ENCODE data around the gene ATP8A2.

ATP8A2 gene

DNA sequence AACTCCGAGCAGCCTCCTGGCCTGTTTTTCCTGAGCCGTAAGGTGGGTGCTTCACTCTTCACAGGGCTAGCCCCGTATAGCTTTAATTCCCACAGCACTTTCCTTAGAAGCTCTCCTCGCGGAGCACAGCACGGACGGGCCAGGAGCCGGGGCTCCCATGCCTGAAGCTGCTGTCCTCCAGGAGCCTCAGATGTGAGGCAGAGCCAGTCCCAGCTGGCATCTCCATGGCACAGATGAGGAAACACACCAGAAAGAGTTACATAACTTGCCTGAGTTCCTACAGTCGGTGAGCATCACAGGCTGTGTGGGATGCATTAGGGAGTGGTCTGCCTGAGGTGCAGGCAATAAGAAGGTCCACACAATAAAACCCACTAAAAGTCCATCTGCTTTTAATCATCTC is 118.5 kb downstream of the ATP8A2 start:
- DNase-seq (ENCODE audit: extremely low read depth, low read depth), result no peak
- TF ChIP-seq CTCF (IDR thresholded peaks at IDR 0.05; ENCODE audit: low read depth, low read length, missing control alignments), result no peak
- H3K4me3 ChIP-seq (replicated peaks; ENCODE audit: low read depth, low read length), result no peak overlapping the region

GRCh38 chr13:25493931-25494640 is 122.3 kb downstream of the ATP8A2 start:
- DNase-seq (ENCODE audit: extremely low read depth, low read depth), result no peak
- no peak for TF ChIP-seq CTCF (IDR thresholded peaks at IDR 0.05; ENCODE audit: low read depth, low read length, missing control alignments)
- H3K4me3 ChIP-seq (replicated peaks; ENCODE audit: low read depth, low read length), result no peak overlapping the region

GRCh38 chr13:25494698-25495411 is 123.1 kb downstream of the ATP8A2 start:
- DNase-seq (ENCODE audit: extremely low read depth, low read depth), result no peak
- no peak for TF ChIP-seq CTCF (IDR thresholded peaks at IDR 0.05; ENCODE audit: low read depth, low read length, missing control alignments)
- no peak overlapping the region for H3K4me3 ChIP-seq (replicated peaks; ENCODE audit: low read depth, low read length)

- no peak for DNase-seq (ENCODE audit: extremely low read depth, low read depth)
- no peak for TF ChIP-seq CTCF (IDR thresholded peaks at IDR 0.05; ENCODE audit: low read depth, low read length, missing control alignments)
- no peak overlapping the region for H3K4me3 ChIP-seq (replicated peaks; ENCODE audit: low read depth, low read length)
Measured at GRCh38 chr13:25501231-25501630, 129.5 kb downstream of the ATP8A2 start.

DNA sequence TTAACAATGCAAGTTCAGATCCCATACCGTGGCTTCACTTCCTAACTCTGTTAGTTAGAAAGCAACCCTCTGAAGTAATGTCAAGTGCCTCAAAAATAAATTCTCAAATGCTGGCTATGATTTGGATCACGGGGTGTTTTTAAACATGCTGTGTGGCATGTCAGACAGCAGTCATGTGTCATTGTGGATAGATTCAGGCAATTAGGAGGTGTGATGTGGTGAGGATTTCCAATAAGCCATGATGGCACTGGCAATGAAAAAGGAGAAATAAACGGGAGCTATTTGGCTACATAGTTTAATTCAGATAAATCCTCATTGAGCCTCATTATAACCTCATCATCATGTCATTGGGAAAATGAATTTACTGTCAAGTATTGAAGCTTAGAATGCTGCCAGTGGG is 130.3 kb downstream of the ATP8A2 start:
- no peak for DNase-seq (ENCODE audit: extremely low read depth, low read depth)
- TF ChIP-seq CTCF (IDR thresholded peaks at IDR 0.05; ENCODE audit: low read depth, low read length, missing control alignments), result no peak
- no peak overlapping the region for H3K4me3 ChIP-seq (replicated peaks; ENCODE audit: low read depth, low read length)

DNA sequence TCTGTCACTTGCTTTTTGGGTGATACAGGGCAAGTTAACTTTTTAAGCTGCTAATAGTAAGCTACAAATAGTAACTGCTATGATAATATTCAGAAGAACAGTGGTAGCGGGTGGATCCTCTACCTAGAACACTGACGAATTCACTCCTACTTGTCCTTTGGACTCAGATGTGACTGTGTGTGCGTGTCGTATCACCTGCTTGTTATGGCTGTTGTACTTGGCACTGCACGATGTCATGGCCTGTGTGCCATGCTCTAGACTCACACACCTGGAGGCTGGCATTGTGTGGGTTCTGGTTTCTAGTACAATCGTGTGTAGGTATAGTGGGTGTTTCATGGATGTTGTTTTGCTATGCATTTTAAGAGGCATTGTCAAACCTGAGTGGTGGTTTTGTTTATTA is 130.8 kb downstream of the ATP8A2 start:
- no peak for DNase-seq (ENCODE audit: extremely low read depth, low read depth)
- no peak for TF ChIP-seq CTCF (IDR thresholded peaks at IDR 0.05; ENCODE audit: low read depth, low read length, missing control alignments)

More for the DNA sequence above, 130.8 kb downstream of the ATP8A2 start:
- no peak overlapping the region for H3K4me3 ChIP-seq (replicated peaks; ENCODE audit: low read depth, low read length)

All from HFF-Myc (cell line).